Esophagus muscularis mucosa (tissue), 4 donors: ENCODE results near the gene CPNE7. TPM values are rescaled to one million over a fixed set of nuclear protein-coding genes. Genes with fewer than 3 reads are reported as not detected.

Experiments used
- DNase-seq: peaks from one replicate; pipeline ENCODE4 v3.0.0-alpha.2; 2017; ENCODE audit errors: extremely low spot score
- H3K27ac ChIP-seq, 4 donors: fragments of 200-600 bp; sonication (generic); replicated peaks in 1 of 4; 1 replicate in 3 of 4; 2 replicates in 1 of 4; pipeline ENCODE4 v1.5.1; 2016 to 2019; ENCODE audit warnings: mild to moderate bottlenecking in 1 of 4
- H3K27me3 ChIP-seq, 4 donors: fragments of 200-600 bp; sonication (generic); one replicate each; pipeline versions ENCODE4 v1.5.1 to v1.6.0; 2016 to 2019
- H3K36me3 ChIP-seq, 4 donors: fragments of 200-600 bp; sonication (generic); one replicate each; pipeline ENCODE4 v1.5.1; 2016 to 2019
- H3K4me1 ChIP-seq, 4 donors: fragments of 200-600 bp; sonication (generic); one replicate each; pipeline ENCODE4 v1.5.1; 2016 to 2019
- H3K4me3 ChIP-seq, 4 donors: fragments of 200-600 bp; sonication (generic); 1 replicate in 2 of 4; 2 replicates in 2 of 4; pipeline ENCODE4 v1.5.1; 2016 to 2019; ENCODE audit warnings: mild to moderate bottlenecking in 4 of 4, moderate library complexity in 1 of 4
- H3K9me3 ChIP-seq, 4 donors: fragments of 200-600 bp; sonication (generic); 1 replicate in 3 of 4; 2 replicates in 1 of 4; pipeline ENCODE4 v1.5.1; 2016 to 2019
- EP300 ChIP-seq: sonication (generic); formaldehyde crosslinking; IDR thresholded peaks from one replicate; pipeline ENCODE4 v1.6.1; 2017; ENCODE audit warnings: antibody characterized with exemption
- POLR2A ChIP-seq: fragments of 450-650 bp; IDR thresholded peaks from one replicate; pipeline ENCODE4 v1.6.1; 2017; ENCODE audit warnings: antibody characterized with exemption, moderate library complexity, mild to moderate bottlenecking, low read depth
- POLR2AphosphoS5 ChIP-seq, 2 donors: sonication (generic); formaldehyde crosslinking; IDR thresholded peaks; one replicate each; pipeline ENCODE4 v1.6.1; 2017; ENCODE audit warnings: antibody characterized with exemption in 2 of 2
- WGBS: methylation state at CpG from one replicate; pipeline ENCODE4 v1.1.5; 2018; 5-methylcytosine and 5-hydroxymethylcytosine counted together
- intact Hi-C: fragments of 100-400 bp; cut with DNase I; formaldehyde crosslinking; loops from one replicate; pipeline ENCODE4 v1.15.1; 2023
- total RNA-seq, 4 donors: library from RNA; depleted of rRNA; stranded (reverse); fragments of >200 nt; gene quantifications; one replicate each; pipeline versions ENCODE4 v1.1.0 to v1.2.1, GENCODE V29; 2016
- TF ChIP-seq, protein P1 (sequence below), 3 experiments: fragments of 200-600 bp in 2 of 3; fragments of 450-650 bp in 1 of 3; sonication (generic) in 2 of 3; IDR thresholded peaks; one replicate each; pipeline ENCODE4 v1.5.1; 2017 to 2019; ENCODE audit warnings: antibody characterized with exemption in 3 of 3, mild to moderate bottlenecking in 2 of 3, moderate library complexity in 1 of 3

The CPNE7 gene
- total RNA-seq, 4 donors from 2014 or later, result 0.83 to 1.7 (median 1.4) TPM; not detected in 1

DNA sequence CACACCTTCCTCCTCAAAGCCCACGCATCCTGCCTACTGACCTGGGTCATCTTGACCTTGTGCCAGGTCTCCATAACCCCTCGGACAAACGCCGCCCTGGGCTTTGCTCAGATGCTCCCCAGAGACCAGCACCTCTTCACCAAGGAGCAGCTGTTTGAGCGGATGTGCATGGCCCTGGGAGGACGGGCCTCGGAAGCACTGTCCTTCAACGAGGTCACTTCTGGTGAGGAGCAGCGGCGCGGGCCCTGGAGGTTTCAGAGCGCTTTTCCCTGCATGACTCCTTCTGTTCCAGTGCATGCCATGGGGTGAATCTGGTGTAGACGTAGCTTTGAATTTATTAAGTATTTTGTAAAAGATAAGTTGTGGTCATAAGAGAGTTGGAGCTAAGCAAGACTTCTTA, 22.6 kb upstream of the CPNE7 start:
- Histone ChIP-seq H3K4me3 (no peak overlapping the region), H3K9me3 (no peaks in the 10 kb centered on the region), H3K4me1 (peaks cover 0 to 14% (median 12%) of the 10 kb centered on the region in 4 donors), H3K36me3 (peaks cover 41 to 96% (median 95%) of the 10 kb centered on the region in 4 donors), H3K27ac (no peak overlapping the region), H3K27me3 (no peaks in the 10 kb centered on the region)
- WGBS, result 92% methylated on average over 13 of the region's 13 CpGs
- no peak for DNase-seq
- intact Hi-C loops, result no loop called here
- TF ChIP-seq POLR2AphosphoS5 (IDR thresholded peaks at IDR 0.05) (no peak), POLR2A (no peak), EP300 (no peak)
- TF ChIP-seq, protein P1, sequence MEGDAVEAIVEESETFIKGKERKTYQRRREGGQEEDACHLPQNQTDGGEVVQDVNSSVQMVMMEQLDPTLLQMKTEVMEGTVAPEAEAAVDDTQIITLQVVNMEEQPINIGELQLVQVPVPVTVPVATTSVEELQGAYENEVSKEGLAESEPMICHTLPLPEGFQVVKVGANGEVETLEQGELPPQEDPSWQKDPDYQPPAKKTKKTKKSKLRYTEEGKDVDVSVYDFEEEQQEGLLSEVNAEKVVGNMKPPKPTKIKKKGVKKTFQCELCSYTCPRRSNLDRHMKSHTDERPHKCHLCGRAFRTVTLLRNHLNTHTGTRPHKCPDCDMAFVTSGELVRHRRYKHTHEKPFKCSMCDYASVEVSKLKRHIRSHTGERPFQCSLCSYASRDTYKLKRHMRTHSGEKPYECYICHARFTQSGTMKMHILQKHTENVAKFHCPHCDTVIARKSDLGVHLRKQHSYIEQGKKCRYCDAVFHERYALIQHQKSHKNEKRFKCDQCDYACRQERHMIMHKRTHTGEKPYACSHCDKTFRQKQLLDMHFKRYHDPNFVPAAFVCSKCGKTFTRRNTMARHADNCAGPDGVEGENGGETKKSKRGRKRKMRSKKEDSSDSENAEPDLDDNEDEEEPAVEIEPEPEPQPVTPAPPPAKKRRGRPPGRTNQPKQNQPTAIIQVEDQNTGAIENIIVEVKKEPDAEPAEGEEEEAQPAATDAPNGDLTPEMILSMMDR (IDR thresholded peaks at IDR 0.05), result no peak

DNA sequence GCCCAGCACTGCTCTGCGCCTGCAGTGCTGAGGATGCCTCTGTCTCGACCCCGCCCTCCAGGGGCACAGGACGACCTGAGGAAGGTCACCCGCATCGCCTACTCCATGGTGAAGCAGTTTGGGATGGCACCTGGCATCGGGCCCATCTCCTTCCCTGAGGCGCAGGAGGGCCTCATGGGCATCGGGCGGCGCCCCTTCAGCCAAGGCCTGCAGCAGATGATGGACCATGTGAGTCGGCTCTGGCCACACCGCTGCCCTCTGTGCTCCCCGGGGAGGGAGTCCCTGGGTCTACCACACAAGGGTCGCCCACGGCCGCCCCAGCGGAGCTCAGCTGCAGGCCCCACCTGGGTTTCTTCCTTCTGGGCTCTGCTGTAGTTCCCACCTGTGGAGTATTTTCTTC, 21.8 kb upstream of the CPNE7 start:
- no peak overlapping the region for H3K4me3 ChIP-seq
- TF ChIP-seq, protein P1 (IDR thresholded peaks at IDR 0.05), result no peak
- no peak for TF ChIP-seq EP300
- no peak for TF ChIP-seq POLR2AphosphoS5 (IDR thresholded peaks at IDR 0.05)
- no peak for TF ChIP-seq POLR2A
- H3K36me3 ChIP-seq, result peaks cover 33 to 87% (median 87%) of the 10 kb centered on the region in 4 donors

DNA sequence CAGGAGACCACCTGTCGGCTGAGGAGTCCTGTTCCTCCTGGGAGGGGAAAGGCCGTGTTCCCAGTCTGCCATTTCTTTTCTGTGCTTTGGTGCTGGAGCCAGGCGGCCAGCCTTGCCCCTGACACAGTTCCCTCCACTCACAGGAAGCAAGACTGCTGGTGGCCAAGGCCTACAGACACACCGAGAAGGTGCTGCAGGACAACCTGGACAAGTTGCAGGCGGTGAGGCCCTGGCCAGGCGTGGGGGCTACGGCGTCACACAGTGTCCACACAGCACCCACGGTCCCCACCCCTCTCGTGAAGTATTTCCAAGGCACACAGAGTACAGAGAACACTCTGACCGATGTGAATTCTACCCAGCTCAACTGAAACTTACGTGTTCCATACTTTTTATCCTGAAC, 21.2 kb upstream of the CPNE7 start:
- intact Hi-C loops, result no loop called here
- Histone ChIP-seq H3K4me1 (peaks cover 3 to 22% (median 18%) of the 10 kb centered on the region in 4 donors), H3K36me3 (peaks cover 27 to 81% (median 81%) of the 10 kb centered on the region in 4 donors), H3K9me3 (no peaks in the 10 kb centered on the region), H3K27me3 (no peaks in the 10 kb centered on the region), H3K4me3 (no peak overlapping the region), H3K27ac (no peak overlapping the region)
- WGBS, result 91% methylated on average over 12 of the region's 12 CpGs
- TF ChIP-seq EP300 (no peak), POLR2AphosphoS5 (IDR thresholded peaks at IDR 0.05) (no peak), POLR2A (no peak)
- TF ChIP-seq, protein P1 (IDR thresholded peaks at IDR 0.05), result no peak
- DNase-seq, result no peak

More for the DNA sequence above, 21.8 kb upstream of the CPNE7 start:
- Histone ChIP-seq H3K9me3 (no peaks in the 10 kb centered on the region), H3K27me3 (no peaks in the 10 kb centered on the region), H3K4me1 (peaks cover 0 to 17% (median 13%) of the 10 kb centered on the region in 4 donors), H3K27ac (no peak overlapping the region)
- WGBS, result 96% methylated on average over 12 of the region's 18 CpGs
- intact Hi-C loops, result no loop called here
- no peak for DNase-seq

DNA sequence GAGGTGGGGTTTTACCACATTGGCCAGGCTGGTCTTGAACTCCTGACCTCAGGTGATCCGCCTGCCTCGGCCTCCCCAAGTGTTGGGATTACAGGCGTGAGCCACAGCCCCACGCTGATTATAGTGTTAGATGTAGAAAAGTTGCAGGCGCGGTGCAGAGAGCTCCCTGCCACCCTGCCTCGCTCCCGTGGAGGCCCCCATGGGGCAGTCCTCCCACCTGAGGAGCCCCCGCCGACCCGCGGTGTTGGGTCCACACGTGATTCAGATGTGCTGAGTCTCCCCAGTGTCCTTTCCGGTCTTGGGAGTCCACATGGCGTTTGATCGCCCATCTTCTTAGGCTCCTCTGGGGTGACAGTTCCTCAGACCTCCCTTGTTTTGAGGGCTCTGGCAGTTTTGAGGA, 20.3 kb upstream of the CPNE7 start:
- Histone ChIP-seq H3K36me3 (peaks cover 21 to 72% (median 72%) of the 10 kb centered on the region in 4 donors), H3K9me3 (no peaks in the 10 kb centered on the region), H3K27me3 (peaks cover 0 to under 1% (median 0%) of the 10 kb centered on the region in 4 donors), H3K27ac (no peak overlapping the region), H3K4me3 (no peak overlapping the region), H3K4me1 (peaks cover 10 to 29% (median 24%) of the 10 kb centered on the region in 4 donors)
- WGBS, result 86% methylated on average over 11 of the region's 16 CpGs
- no peak for DNase-seq
- intact Hi-C loops, result no loop called here
- TF ChIP-seq EP300 (no peak), POLR2AphosphoS5 (IDR thresholded peaks at IDR 0.05) (no peak), POLR2A (no peak)
- TF ChIP-seq, protein P1 (IDR thresholded peaks at IDR 0.05), result no peak

DNA sequence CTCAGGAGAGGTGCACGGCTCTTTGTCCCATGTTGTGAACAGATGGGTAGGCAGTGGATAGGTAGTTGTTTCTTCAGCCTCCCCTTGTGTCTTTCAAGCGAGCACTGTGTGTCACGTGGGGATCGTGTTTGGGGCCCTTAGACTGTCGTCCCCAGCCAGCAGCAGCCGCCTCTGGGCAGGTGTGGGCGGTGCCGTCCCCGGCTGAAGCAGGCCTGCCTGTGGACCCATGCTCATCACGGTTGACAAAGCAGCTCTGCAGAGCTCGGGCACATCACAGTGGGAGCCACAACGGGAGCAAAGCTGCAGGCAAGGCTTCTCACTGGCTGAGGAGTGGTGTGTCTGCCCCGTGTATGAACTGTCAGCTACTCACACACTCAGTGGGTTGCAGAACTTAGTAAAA, 19.8 kb upstream of the CPNE7 start:
- peaks cover 18 to 67% (median 67%) of the 10 kb centered on the region in 4 donors for H3K36me3 ChIP-seq
- no peaks in the 10 kb centered on the region for H3K9me3 ChIP-seq
- intact Hi-C loops, result no loop called here
- DNase-seq, result no peak
- H3K27ac ChIP-seq, result no peak overlapping the region
- H3K4me3 ChIP-seq, result no peak overlapping the region
- WGBS, result 90% methylated on average over 11 of the region's 13 CpGs
- TF ChIP-seq POLR2AphosphoS5 (IDR thresholded peaks at IDR 0.05) (no peak), POLR2A (no peak), EP300 (no peak)
- TF ChIP-seq, protein P1 (IDR thresholded peaks at IDR 0.05), result no peak
- peaks cover 0 to 4% (median 0%) of the 10 kb centered on the region in 4 donors for H3K27me3 ChIP-seq
- peaks cover 10 to 29% (median 24%) of the 10 kb centered on the region in 4 donors for H3K4me1 ChIP-seq
